Inflammatory macrophage (primary cell): ENCODE results near the gene ZNF644.

Experiments used
- DNase-seq, 2 donors: peaks; one replicate each; pipeline ENCODE4 v3.0.0-alpha.2; 2020 to 2022

Gene ZNF644

GRCh38 chr1:91020967-91021685 is 709 bp downstream of the ZNF644 start:
- peak; percentile 34 to 44 for DNase-seq

GRCh38 chr1:91020486-91020885 is 1.3 kb downstream of the ZNF644 start:
- no peak for DNase-seq

DNA sequence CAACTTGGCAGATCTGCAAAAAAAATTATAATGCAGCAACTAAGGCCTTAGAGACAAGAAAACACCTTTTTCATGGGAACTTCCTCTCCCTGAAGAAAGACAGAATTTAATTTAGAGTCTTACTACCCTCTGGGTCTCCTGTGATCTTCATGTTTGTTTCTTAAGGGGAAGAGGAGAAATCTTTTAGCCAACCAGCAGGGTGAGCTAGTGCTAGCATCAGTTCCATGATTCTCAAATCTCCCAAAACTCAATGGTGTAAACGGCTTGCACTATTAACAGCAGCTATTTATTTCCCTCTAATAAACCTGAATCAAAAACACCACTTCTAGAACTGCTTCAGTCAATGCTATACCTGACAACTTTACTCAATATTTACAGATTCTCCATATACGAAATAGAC is 3.8 kb downstream of the ZNF644 start:
- DNase-seq = peak; percentile 30 to 36

GRCh38 chr1:91015794-91016550 is 5.9 kb downstream of the ZNF644 start:
- DNase-seq = no peak

DNA sequence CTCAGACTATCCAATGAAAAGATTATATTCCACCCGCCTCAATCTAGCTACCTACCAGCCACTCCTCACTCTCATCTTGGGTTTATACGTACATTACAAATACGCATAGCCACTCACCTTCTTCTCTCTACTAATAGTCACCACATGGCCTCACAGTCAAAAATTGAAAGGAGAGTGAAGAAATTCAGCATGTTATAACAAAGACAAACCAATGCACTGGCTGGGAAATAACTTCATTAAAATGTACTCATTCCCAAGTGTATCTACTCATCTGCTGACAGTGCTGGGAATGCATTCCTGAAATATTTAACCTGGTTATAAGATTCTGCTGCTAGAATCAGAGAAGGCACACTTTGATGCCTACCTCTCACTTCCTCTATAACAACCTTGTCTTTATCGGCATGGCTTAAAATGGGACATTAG is 6.5 kb downstream of the ZNF644 start:
- DNase-seq = no peak

DNA sequence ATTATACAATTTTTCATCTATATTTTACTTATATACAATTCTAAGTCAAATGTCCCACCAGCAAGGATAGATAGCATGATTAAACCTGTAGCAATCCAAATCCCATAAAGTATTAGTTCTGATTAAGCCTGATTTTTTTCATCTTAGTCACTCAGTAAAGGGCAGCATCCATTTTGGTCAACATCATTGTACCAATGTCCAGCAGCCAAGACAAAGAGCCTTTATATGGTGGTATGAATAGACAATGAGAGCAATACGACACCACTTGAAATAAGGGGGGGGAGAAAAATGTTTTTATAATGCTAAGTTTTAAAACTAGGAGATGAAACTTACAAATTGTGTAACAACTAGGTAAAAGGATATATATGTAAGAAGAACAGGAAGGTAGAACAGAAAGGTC is 7.4 kb downstream of the ZNF644 start:
- no peak for DNase-seq

GRCh38 chr1:91013302-91013701 is 8.5 kb downstream of the ZNF644 start:
- no peak for DNase-seq

- DNase-seq = no peak
Observed at GRCh38 chr1:91012196-91012595, 9.6 kb downstream of the ZNF644 start.

DNA sequence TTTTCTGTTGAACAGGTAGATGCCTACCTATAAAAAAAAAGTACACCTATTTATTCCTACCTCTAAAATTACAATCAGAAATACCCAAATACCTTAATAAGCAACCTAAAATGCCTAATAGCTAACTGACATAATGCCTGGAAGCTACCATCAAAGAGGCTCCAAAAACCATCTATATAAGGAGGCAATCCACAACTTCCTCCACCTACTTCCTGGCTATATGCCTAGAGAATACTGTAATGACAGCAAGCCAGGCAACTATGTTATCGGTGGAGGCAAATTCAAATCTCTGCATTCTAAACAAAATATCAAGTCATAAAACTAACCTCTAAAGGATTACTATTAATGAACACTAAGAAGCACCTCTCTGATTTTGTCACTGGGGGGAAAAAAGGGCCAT is 10.1 kb downstream of the ZNF644 start:
- DNase-seq = no peak

- no peak for DNase-seq
Observed at GRCh38 chr1:91007827-91008226, 14.0 kb downstream of the ZNF644 start.

DNA sequence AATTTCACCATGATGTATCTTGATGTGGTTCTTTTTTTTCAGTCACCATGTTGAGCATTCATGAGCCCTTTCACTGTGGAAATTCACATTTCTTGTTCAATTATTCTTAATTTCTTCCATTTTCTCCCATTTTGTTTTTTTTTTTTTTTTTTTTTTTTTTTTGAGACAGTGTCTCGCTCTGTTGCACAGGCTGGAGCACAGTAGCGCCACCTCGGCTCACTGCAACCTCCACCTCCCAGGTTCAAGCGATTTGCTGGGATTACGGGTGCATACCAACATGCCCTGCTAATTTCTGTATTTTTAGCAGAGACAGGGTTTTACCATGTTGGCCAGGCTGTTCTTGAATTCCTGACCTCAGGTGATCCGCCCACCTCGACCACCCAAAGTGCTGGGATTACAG is 14.7 kb downstream of the ZNF644 start:
- DNase-seq = no peak

DNA sequence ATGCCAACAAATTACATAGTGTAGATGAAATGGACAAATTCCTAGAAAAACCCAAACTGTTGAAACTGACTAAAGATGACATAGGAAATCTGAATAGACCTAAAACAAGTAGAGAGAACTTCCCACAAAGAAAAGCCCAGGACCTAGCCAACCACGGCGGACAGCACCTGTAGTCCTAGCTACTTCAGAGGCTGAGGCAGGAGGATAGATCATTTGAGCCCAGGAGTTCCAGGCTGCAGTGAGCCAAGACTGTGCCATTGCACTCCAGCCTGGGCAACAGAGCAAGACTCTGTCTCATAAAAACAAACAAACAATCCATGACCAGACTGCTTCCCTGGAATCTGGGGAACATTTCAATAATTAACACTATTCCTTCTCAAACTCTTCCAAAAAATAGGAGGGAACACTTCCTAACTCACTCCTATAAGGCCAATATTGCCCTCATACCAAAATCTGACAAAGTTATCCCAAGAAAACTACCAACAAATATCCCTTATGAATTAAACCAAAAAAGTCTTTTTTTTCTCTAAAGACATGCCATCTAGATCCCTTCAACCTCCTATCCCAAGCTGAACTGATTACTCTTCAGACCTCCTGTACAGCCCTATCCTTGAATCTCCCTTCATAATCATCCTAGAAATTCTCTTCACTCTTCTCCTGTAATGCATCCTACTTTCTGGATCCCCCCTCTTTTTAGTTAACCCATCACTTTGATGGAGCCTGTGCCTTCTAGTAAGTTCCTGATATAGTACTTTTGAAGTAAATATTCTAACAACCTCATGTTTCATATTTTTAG is 15.5 kb downstream of the ZNF644 start:
- no peak for DNase-seq

GRCh38 chr1:91005285-91005684 is 16.6 kb downstream of the ZNF644 start:
- no peak for DNase-seq

- no peak for DNase-seq
Observed at GRCh38 chr1:91004145-91004544, 17.7 kb downstream of the ZNF644 start.

- no peak for DNase-seq
Observed at GRCh38 chr1:90996742-90997413, 25.0 kb downstream of the ZNF644 start.

GRCh38 chr1:90995311-90995894 is 26.4 kb downstream of the ZNF644 start:
- peak in 1 of 2 donors; percentile 13 for DNase-seq

- DNase-seq = no peak
Observed at GRCh38 chr1:90994461-90994860, 27.4 kb downstream of the ZNF644 start.

GRCh38 chr1:90993245-90993644 is 28.6 kb downstream of the ZNF644 start:
- DNase-seq = no peak

DNA sequence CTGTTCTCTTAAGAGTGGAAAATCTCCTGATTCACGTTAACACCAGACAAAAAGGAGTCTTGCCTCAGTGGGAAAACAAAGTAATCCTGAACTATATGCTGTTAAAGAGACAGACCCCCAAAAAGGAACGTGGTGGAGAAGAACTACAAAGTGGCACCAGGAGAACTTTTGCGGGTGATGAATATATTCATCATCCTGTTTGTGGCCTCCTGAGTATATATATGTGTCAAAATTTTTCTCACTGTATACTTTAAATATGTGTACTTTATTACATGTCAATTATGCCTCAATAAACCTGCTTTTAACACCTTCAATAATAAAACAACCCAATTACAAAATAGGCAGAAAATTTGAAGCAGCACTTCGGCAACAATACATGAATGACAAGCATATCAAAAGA is 31.1 kb downstream of the ZNF644 start:
- no peak for DNase-seq

GRCh38 chr1:90989990-90990389 is 31.8 kb downstream of the ZNF644 start:
- DNase-seq = peak in 1 of 2 donors; percentile 43

- DNase-seq = no peak
Observed at GRCh38 chr1:90989302-90989701, 32.5 kb downstream of the ZNF644 start.

DNA sequence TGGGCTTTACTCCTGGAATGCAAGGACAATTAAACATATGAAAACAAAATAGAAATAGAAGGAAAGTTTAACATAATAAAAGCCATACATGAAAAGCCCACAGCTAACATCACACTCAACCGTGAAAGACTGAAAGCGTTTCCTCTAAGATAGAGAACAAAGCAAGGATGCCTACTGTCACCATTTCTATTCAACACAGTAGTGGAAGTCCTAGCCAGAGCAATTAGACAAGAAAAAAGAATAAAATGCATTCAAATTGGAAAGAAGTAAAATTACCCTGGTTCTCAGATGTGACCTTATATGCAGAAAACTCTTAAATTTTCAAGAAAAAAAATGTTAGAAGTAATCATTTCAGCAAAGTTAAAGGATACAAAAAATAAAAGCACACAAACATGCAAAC is 34.0 kb downstream of the ZNF644 start:
- no peak for DNase-seq
